Effector memory CD4-positive, alpha-beta T cell (primary cell): ENCODE results near the gene MRPS35.

Experiments
- DNase-seq, 3 donors: peaks; one replicate each; pipeline ENCODE4 v3.0.0-alpha.2; 2020
- H3K27ac ChIP-seq: 2 replicates; pipeline ENCODE4 v1.7.0; 2013; ENCODE audit warnings: mild to moderate bottlenecking, low read length, moderate library complexity; ENCODE audit not compliant: insufficient read depth, poor library complexity, severe bottlenecking
- H3K27me3 ChIP-seq: replicated peaks from 2 replicates; pipeline ENCODE4 v1.7.0; 2013; ENCODE audit warnings: mild to moderate bottlenecking, low read length; ENCODE audit not compliant: insufficient read depth, control insufficient read depth, poor library complexity, severe bottlenecking
- H3K36me3 ChIP-seq: 2 replicates; pipeline ENCODE4 v1.7.0; 2013; ENCODE audit warnings: mild to moderate bottlenecking, low read length, moderate library complexity; ENCODE audit not compliant: control insufficient read depth, insufficient read depth
- H3K4me1 ChIP-seq: 2 replicates; pipeline ENCODE4 v1.7.0; 2013; ENCODE audit warnings: low read length, mild to moderate bottlenecking; ENCODE audit not compliant: control insufficient read depth, insufficient read depth, poor library complexity, severe bottlenecking
- H3K4me3 ChIP-seq: 2 replicates; pipeline ENCODE4 v1.7.0; 2013; ENCODE audit warnings: low read length, low read depth, mild to moderate bottlenecking; ENCODE audit not compliant: insufficient read depth, poor library complexity, severe bottlenecking
- H3K9me3 ChIP-seq: 2 replicates; pipeline ENCODE4 v1.7.0; 2013; ENCODE audit warnings: mild to moderate bottlenecking, low read length, moderate library complexity; ENCODE audit not compliant: control insufficient read depth

The MRPS35 gene

GRCh38 chr12:27802936-27803335 is 92.3 kb downstream of the MRPS35 start:
- peaks cover 3% of the 10 kb centered on the region for H3K36me3 ChIP-seq
- H3K4me1 ChIP-seq = peaks cover 9% of the 10 kb centered on the region
- no peak overlapping the region for H3K4me3 ChIP-seq
- H3K27me3 ChIP-seq = no peaks in the 10 kb centered on the region
- no peaks in the 10 kb centered on the region for H3K9me3 ChIP-seq
- no peak for DNase-seq
- H3K27ac ChIP-seq = no peak overlapping the region

DNA sequence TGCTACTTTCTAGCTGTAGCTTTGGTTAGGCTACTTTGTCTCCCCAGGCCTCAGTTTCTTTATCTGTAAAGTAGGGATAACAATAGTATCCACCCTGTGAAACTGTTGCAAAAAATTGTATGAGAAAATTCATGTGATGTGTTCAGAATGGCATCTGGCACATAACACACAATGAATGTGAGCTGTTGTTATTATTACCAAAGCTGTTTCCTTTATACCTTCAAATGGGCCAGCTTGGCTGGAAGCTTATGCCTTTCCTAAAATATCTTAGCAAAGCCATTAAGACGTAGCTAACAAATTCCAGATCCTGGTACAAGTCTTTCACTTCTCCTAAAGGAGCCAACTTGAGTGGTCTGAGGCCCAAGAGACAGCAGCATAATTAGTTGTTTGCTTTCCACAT is 94.6 kb downstream of the MRPS35 start:
- Histone ChIP-seq H3K9me3 (no peaks in the 10 kb centered on the region), H3K4me1 (peaks cover 9% of the 10 kb centered on the region), H3K36me3 (no peaks in the 10 kb centered on the region), H3K27me3 (no peaks in the 10 kb centered on the region), H3K27ac (no peak overlapping the region), H3K4me3 (no peak overlapping the region)
- no peak for DNase-seq
